Measurements from ENCODE around the gene ST3GAL4.
"Not testable (repeated sequence)": the region's sequence is repeated elsewhere in the genome, so short reads cannot be mapped to it uniquely, and the experiment has no call there.

The ST3GAL4 gene

DNA sequence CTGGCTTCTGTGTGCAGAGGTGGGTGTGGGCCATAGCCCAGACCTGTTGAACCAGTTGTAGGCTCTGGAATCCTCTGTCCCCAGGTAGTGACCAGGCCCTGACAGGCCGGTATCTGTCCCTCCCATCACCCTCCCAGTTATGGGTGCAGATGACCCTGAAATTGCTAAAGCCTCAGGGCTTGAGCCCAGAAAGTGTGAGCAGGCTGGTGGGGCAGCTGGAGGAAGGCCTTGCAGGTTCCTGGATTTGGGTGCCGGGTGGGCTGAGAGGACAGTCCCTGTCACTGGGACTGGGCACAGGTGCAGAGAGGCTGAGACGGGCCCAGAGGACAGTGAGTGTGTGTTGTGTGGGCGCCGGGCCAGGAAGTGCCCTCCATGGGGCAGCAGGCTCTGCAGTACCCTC lies 10.0 kb downstream of the ST3GAL4 start:
- not testable (repeated sequence) for DNase-seq (ENCODE audit: low read depth)

DNA sequence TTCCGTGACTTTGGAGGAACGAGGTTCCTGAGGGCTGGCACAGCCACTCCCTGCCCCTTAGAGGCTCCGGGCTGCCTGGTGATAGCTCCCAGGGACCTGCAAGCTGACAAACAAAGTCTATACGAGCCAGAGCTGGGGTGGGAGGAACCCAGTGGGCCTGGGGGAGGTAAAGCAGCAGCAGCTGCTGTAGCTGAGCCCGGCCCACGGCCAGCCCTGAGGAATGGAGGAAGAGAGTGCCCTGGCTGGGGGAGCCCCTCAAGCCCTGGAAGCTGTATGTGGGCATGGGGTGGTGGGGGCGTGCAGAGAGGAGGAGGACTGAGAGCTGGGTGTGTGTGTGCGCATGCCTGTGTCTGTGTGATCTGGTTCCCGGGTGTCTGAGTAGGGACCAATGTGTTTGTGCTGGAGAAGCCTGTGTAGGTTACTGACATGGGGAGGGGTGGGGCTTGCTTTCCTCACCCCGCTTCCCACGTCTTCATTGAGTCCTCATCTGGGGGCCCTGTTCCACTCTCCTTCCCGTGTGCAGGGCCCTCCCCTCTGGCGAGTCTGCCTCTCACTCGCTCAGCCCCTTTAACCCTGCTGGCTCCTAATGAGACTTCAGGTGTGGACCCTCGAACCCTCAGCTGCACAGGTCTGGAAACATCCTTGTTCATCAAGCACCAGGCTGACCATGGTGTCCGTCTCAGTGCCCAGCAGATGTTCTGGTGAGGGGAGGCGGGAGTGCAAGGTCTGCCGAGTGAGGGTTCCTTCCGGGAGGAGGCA lies 10.8 kb downstream of the ST3GAL4 start:
- DNase-seq (ENCODE audit: low read depth): no peak

DNA sequence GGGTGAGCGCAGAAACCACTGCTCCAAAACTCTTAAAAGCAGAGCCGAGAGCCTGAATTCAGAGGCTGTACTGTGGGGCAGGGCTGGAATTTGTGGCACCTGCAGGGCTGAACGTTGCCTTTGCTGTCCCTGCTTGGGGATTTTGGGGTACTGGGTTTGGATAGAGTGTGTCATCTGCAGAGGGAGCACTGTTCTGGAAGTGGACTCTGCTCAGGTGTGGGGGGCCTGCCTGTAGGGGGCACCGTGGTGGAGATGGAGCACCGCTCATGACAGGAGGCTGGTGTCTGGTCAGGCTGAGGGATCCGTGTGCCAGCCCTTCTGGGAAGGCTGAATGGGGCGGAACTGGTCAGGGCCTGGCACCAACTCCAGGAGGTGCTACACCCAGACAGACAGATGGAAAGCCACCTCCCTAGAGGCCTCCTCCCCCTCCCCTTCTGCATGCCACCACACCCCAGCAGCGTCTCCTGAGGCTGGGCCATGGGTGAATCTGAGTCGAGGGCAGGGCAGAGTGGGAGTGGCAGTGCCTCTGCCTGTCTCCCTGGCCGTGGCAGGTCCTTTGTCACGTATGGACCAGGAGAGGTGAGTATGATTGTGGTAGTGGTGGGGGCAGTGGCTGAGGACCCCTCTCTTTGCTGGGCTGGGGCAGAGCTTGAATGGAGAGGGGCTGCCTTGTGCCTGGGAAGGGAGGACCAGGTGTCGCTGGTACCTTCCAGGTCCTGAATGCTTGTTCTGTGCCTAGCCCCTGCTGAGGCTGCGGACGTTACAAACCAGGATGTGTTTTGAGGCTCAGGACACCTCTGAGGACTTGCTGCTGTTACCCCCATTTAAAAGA lies 11.6 kb downstream of the ST3GAL4 start:
- DNase-seq (ENCODE audit: low read depth): not testable (repeated sequence)

DNA sequence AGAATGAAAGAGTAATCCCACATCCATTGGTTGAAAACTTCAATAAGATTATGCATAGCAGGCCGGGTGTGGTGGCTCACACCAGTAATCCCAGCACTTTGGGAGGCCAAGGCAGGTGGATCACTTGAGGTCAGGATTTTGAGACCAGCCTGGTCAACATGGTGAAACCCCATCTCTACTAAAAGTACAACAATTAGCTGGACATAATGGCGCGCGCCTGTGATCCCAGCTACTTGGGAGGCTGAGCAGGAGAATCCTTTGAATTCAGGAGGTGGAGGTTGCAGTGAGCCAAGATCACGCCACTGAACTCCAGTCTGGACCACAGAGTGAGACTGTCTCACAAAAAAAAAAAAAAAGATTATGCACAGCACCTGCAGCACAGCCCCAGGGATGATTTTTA lies 12.3 kb downstream of the ST3GAL4 start:
- DNase-seq (ENCODE audit: low read depth): not testable (repeated sequence)

DNA sequence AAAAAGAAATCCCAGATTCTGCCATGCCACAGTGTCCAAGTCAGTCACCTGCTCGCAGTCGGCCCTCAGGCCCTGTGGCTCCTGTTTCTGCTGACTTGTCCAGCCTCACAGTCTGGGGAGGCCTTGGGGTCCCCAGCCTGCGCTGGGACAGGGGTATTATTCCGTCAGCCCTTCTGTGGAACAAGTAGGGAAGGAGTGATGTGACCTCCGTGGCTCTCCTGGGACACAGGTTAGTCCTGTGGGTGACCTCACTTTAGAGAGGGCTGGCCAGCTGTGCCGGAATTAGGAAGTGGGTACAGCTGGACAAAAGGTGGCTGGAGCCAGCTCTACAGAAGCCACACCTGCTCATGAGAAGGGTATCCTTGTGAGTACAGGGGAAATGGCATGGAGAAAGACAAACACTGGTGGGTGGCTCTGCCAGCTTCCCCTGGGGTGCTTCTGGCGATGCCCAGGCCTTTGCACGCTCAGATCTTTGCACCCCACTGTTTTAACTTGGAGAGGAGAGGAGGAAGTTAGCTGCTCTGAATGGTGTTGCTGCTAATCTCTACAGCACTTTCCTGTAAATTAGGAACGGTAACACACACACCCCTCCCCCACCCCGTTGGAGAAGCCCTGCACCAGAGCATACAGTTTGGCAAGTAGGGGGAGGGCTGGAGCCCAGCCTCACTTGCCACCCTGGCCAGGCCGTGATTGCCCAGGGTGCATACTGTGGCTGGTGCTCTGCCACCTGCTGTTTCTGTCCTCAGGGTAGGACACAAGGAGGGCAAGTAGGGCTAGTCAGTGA lies 13.0 kb downstream of the ST3GAL4 start:
- not testable (repeated sequence) for DNase-seq (ENCODE audit: low read depth)

DNA sequence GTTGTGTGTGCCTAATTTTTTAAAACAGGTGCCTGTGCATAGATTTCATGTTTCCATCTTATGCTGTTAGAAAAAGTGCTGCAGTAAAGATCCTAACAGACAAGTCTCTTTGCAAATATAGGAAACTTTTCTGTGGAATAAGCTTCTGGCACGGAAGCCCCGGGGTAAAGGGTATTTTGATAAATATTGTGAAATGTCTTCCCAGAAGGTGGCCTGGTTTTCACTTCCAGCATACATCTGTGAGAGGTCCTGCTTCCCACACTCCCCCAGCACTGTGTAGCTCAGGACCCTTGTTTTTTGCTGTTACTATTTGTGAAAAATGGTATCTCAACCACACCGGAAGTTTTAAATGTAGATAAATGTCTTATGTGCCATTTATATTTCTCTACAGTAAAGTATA lies 14.5 kb downstream of the ST3GAL4 start:
- no peak for DNase-seq (ENCODE audit: low read depth)

DNA sequence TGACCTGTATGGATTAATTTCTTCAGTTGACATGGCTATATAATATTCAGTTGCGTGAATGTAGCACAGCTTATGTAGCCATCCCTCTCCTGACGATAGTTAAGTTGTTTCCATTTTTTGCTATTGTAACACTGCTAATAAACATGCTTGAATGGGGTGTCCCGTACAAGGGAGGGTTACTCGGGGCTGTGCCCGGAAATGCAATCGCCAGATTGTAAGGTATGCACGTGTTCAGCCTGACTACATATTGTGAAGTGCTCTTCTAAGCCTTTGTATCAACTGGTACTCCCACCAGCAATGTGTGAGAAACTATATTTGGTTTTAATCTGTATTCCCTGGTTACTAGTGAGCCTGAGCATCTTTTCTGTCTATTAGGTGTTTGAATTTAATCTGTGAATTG lies 16.1 kb downstream of the ST3GAL4 start:
- no peak for DNase-seq (ENCODE audit: low read depth)

DNA sequence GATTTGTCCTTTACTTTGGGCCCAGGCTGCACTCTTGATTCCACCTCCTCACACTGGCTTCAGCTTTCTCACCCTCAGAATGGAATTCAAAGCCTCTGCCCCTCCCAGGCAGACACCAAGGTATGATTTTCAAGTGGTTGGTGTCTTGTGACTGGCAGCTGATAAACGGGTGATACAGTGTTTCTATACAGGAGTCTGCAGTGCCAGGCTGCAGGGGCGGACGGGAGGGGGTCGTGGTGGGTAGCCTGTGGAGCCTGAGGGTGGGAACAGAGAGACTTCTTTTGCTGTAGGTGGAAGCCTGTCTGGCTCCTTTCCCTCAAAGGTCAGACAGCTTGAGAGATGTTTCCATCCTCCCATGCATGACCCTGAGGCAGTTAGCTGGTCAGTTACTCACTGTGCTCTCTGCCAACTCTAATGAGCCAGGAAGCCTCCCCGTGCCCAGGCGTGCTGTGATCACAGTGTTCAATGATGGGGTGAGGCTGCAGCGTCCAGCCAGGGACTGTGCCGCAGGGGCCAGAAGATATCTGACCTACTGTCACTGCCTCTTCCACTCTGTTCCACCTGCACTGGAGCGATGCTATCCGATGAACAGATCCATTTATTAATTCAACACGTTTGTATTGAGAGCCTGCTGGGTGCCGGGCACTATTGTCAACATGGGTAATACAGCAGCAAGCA lies 18.0 kb downstream of the ST3GAL4 start:
- DNase-seq (ENCODE audit: low read depth): not testable (repeated sequence)

DNA sequence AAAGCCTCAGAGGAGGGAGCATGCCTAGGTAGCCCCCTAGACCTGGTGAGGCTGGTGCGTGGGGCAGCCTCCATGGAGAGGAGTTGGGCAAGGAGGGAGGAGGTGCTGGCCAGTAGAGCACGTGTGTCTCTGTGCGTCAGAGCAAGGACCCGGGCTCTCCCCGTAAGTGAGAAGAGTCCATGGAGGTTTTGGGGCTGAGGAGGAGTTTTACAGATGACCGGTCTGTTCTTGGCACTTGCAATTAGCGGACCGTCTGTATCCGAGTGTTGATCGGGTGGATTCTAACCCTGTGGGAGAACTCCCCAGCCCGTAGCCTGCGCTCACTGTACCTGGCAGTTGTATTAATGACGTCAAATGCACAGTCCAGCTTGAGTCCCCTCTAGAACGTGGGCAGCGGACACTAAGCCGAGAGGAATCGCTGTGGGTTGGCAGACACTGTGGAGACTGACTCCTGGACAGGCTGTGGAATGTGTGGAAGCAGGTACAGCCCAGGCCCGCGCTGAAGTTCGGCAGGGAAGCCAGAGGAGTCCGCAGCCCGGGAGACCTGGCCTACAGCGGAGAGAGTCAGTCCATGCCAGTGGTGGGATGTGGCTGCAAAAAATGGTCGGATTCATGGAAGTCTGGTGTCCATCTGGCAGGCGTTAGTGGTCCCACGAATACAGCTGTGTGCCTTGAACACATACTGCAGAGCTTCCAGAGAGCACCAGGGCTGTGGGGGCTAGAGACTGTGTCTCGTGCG lies 19.2 kb downstream of the ST3GAL4 start:
- not testable (repeated sequence) for DNase-seq (ENCODE audit: low read depth)

DNA sequence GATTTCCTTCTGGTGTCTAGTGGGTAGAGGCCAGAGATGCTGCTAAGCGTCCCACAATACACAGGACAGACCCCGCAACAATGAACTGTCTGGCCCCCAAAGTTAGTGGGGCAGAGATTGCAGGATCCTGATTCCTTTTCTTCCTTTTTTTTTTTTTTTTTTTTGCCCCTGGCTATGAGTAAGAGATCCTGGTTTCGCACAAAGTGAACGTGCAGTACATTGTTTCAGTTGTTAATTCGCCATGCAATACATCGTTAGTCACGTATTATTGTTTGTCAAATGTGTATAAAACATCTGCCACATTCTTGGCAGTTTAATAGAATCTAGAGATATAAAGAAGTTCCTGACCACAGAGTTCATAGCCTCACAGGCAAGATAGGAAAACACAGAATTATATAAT lies 20.2 kb downstream of the ST3GAL4 start:
- no peak for DNase-seq (ENCODE audit: low read depth)

DNA sequence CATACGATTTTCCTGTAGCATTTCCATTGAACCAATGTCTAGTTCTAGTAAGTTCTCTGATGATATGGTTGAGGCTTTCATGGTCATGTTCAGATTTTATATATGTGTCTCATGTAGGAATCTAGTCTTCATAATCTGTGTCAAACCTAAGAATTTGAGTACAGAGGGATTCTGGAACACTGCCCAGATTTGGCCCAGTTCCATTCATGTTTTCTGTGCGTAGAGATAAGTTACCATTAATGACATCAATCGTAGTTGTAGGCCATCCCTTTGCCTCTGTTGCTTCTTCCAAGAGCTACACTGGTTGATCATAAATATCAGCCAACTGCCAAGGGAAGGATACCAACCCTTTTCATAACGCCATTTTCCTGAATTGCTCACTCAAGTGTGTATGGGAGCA lies 23.3 kb downstream of the ST3GAL4 start:
- DNase-seq (ENCODE audit: low read depth): no peak

DNA sequence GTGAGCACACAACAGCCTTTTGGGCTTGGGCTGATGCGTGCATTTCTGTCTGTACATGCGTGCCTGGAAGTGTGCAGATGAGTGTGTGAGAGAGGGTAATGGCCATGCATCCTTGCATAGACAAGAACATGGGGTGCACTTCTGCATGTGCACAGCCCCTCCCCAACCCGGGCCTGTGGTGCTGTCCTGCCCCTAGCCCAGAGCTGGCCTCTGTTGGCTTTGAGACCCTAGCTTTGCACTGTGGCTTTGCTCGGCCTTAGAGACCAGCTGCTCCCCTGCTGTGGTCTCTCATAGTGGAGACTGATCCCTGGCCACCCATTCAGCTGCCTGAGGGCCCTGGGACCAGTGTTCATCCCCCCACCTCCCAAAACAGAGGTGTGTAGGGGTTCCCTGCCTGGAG lies 25.4 kb downstream of the ST3GAL4 start:
- no peak for DNase-seq (ENCODE audit: low read depth)

DNA sequence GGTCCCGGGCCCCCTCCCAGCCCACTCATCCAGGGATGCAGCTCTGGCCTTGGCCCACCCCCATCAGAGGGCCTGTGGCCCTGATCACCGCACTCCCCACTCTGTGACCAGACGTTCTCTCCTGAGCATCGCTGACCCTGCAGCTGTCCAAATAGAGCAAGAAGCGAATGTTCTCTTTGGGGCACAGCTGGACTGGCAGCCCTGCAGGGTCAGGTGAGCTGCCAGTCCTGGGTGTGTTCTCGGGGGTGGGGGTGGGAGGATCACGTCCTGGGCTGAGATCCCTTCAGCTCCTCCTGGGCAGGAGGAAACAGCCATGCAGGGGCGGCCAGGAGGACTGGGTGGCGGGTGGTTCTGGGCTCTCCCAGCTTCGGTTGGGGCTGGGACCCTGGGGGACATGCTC lies 26.5 kb downstream of the ST3GAL4 start:
- not testable (repeated sequence) for DNase-seq (ENCODE audit: low read depth)

DNA sequence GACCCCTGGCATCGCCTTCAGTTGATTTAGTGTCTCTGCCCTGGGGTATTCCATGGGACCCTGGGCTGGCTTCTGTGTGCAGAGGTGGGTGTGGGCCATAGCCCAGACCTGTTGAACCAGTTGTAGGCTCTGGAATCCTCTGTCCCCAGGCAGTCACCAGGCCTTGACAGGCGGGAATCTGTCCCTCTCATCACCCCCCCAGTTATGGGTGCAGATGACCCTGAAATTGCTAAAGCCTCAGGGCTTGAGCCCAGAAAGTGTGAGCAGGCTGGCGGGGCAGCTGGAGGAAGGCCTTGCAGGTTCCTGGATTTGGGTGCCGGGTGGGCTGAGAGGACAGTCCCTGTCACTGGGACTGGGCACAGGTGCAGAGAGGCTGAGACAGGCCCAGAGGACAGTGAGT lies 27.2 kb downstream of the ST3GAL4 start:
- not testable (repeated sequence) for DNase-seq (ENCODE audit: low read depth)

DNA sequence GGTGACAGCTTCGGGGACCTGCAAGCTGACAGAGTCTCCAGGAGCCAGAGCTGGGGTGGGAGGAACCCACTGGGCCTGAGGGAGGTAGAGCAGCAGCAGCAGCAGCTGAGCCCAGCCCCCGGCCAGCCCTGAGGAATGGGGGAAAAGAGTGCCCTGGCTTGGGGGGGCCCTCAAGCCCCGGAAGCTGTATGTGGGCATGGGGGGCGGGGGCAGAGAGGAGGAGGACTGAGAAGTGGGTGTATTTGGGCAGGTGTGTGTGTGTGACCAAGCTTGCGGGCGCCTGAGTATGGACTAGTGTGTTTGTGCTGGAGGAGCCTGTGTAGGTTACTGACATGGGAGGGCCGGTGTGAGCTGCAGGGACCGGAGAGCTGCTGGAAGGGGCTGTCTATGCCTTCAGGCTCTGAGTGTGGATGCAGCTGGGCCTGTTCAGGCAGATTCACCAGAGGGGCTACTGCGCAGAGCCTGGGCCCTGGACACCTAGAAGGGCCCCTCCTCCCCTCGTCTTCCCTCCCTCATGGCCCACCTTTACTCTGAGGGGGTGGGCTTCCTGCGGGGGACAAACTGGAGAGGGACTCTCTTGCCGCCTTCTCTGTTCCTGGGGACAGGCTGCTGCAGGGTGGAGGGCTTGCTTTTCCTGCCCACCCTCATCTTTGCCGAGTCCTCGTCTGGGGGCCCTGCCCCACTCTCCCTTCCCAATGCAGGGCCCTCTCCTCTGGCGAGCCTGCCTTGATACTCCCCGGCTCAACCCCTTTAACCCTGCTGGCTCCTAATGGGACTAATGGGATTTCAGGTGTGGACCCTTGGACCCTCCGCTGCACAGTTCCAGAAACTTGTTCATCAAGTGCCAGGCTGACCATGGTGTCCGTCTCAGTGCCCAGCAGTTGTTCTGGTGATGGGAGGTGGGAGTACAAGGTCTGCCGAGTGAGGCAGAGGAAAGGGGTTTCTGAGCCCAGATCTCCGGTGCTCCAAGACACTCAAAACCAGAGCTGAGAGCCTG lies 28.2 kb downstream of the ST3GAL4 start:
- DNase-seq (ENCODE audit: low read depth): no peak

DNA sequence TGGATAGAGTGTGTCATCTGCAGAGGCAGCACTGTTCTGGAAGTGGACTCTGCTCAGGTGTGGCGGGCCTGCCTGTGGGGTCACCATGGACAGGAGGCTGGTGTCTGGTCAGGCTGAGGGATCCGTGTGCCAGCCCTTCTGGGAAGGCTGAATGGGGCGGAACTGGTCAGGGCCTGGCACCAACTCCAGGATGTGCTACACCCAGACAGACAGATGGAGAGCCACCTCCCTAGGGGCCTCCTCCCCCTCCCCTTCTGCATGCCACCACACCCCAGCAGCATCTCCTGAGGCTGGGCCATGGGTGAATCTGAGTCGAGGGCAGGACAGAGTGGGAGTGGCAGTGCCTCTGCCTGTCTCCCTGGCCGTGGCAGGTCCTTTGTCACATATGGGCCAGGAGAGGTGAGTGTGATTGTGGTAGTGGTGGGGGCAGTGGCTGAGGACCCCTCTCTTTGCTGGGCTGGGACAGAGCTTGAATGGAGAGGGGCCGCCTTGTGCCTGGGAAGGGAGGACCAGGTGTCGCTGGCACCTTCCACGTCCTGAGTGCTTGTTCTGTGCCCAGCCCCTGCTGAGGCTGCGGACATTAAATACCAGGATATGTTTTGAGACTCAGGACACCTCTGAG lies 29.1 kb downstream of the ST3GAL4 start:
- DNase-seq (ENCODE audit: low read depth): no peak

DNA sequence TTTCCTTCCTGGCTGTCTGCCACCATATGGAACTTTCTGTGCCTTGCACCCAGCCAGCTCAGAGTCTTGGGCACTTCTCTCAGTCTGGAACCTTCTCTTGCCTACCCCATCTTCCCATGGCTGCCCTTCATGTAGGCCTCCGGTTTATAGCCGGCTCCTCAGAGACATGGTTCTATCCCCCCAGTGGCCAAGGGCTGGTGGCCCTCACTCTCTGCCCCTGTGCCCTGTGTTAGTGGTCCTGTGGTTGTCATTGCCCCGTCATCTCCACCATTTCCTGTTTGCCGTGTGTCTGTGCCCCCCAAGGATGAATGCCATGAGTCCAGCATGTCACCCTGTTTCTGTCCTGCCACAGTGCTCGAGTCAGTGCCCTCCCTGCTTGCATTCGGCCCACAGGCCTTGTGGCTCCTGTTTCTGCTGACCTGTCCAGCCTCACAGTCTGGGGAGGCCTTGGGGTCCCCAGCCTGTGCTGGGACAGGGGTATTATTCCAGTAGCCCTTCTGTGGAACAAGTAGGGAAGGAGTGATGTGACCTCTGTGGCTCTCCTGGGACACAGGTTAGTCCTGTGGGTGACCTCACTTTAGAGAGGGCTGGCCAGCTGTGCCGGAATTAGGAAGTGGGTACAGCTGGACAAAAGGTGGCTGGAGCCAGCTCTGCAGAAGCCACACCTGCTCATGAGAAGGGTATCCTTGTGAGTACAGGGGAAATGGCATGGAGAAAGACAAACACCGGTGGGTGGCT lies 30.7 kb downstream of the ST3GAL4 start:
- DNase-seq (ENCODE audit: low read depth): no peak

DNA sequence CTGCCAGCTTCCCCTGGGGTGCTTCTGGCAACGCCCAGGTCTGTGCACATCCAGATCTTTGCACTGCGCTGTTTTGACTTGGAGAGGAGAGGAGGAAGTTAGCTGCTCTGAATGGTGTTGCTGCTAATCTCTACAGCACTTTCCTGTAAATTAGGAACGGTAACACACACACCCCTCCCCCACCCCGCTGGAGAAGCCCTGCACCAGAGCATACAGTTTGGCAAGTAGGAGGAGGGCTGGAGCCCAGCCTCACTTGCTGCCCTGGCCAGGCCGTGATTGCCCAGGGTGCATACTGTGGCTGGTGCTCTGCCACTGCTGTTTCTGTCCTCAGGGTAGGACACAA lies 31.2 kb downstream of the ST3GAL4 start:
- DNase-seq (ENCODE audit: low read depth): not testable (repeated sequence)

DNA sequence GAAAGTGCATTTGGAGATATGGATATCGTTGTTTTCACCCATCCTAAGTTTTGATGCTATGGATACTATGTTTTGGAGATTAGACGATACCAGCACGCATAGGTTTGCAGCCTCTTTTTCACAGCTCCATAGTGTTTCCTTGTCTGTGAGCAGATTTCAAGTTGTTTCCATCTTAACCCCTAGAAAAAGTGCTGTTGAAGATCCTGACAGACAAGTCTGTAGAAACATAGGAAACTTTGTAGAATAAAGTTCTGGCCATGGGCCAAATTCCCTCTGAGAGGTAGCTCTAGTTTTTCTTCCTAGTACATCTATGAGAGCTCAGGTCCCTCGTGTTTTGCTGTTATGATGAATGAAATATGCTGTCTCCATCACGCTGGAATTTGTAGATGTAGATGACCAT lies 32.4 kb downstream of the ST3GAL4 start:
- DNase-seq (ENCODE audit: low read depth): no peak
